WTC11 (cell line): ENCODE data around the gene MAGEA1. TPM values are rescaled to one million over a fixed set of nuclear protein-coding genes. Genes with fewer than 3 reads are reported as not detected.

ENCODE experiments used
- ATAC-seq: fragments of 200-7000 bp; cut with Tn5 transposase; 2 replicates; pipeline ENCODE4 v1.10.0; 2021; ENCODE audit warnings: mild to moderate bottlenecking, moderate library complexity
- CTCF ChIA-PET: fragments of 300-600 bp; sonication (Branson Sonifier 250); formaldehyde crosslinking; loops from one replicate; lab custom pipeline; 2021; ENCODE audit warnings: antibody characterized with exemption; lab: Charles Lee
- POLR2A ChIA-PET: fragments of 350-600 bp; sonication (Branson Sonifier 250); formaldehyde crosslinking; loops from one replicate; lab custom pipeline; 2021; ENCODE audit warnings: antibody characterized with exemption; lab: Charles Lee
- DNase-seq: peaks from one replicate; pipeline ENCODE4 v3.0.0; 2021; ENCODE audit warnings: low spot score
- H3K27ac Mint-ChIP-seq: 2 replicates; pipeline ENCODE4 v1.8.0; 2021; ENCODE audit warnings: mixed read lengths
- H3K27me3 Mint-ChIP-seq: 2 replicates; pipeline ENCODE4 v1.8.0; 2021; ENCODE audit warnings: low read depth, mild to moderate bottlenecking, moderate library complexity, mixed read lengths
- H3K36me3 Mint-ChIP-seq: 2 replicates; pipeline ENCODE4 v1.8.0; 2021; ENCODE audit warnings: mixed read lengths
- H3K4me1 Mint-ChIP-seq: 2 replicates; pipeline ENCODE4 v1.8.0; 2022; ENCODE audit warnings: mixed read lengths
- H3K4me3 Mint-ChIP-seq: 2 replicates; pipeline ENCODE4 v1.8.0; 2021; ENCODE audit warnings: mild to moderate bottlenecking, moderate library complexity, mixed read lengths
- H3K9me3 Mint-ChIP-seq: 2 replicates; pipeline ENCODE4 v1.8.0; 2021; ENCODE audit warnings: mixed read lengths
- CREB1 ChIP-seq: sonication (generic); formaldehyde crosslinking; IDR thresholded peaks from 2 replicates; pipeline ENCODE4 v1.8.0; 2023; ENCODE audit warnings: mild to moderate bottlenecking, missing genetic modification reagents
- E2F4 ChIP-seq: sonication (generic); formaldehyde crosslinking; IDR thresholded peaks from 2 replicates; pipeline ENCODE4 v1.8.1; 2022; ENCODE audit warnings: low read depth, mild to moderate bottlenecking, moderate library complexity, missing genetic modification reagents, borderline replicate concordance
- ESRRA ChIP-seq: sonication (generic); formaldehyde crosslinking; IDR thresholded peaks from 2 replicates; pipeline ENCODE4 v1.8.1; 2022; ENCODE audit warnings: mild to moderate bottlenecking, missing genetic modification reagents, borderline replicate concordance
- ETV6 ChIP-seq: sonication (generic); formaldehyde crosslinking; IDR thresholded peaks from 2 replicates; pipeline ENCODE4 v1.8.1; 2022; ENCODE audit warnings: mild to moderate bottlenecking, missing genetic modification reagents
- FOXJ3 ChIP-seq: sonication (generic); formaldehyde crosslinking; IDR thresholded peaks from 2 replicates; pipeline ENCODE4 v1.9.0; 2021; ENCODE audit warnings: missing genetic modification reagents, mild to moderate bottlenecking, borderline replicate concordance
- GABPB1 ChIP-seq: sonication (generic); formaldehyde crosslinking; IDR thresholded peaks from 2 replicates; pipeline ENCODE4 v1.8.1; 2023; ENCODE audit warnings: mild to moderate bottlenecking, missing genetic modification reagents
- GRHL2 ChIP-seq: fragments of 250-450 bp; sonication (Bioruptor Pico); IDR thresholded peaks from 2 replicates; pipeline ENCODE4 v1.8.0; 2022; ENCODE audit warnings: mild to moderate bottlenecking, moderate library complexity; ENCODE audit not compliant: insufficient replicate concordance, severe bottlenecking
- IRF2 ChIP-seq: sonication (generic); formaldehyde crosslinking; IDR thresholded peaks from 2 replicates; pipeline ENCODE4 v1.8.0; 2022; ENCODE audit warnings: low read depth, missing genetic modification reagents, borderline replicate concordance
- KAT7 ChIP-seq: sonication (generic); formaldehyde crosslinking; IDR thresholded peaks from 2 replicates; pipeline ENCODE4 v1.8.1; 2023; ENCODE audit warnings: missing genetic modification reagents, mild to moderate bottlenecking, borderline replicate concordance
- MAX ChIP-seq: sonication (generic); formaldehyde crosslinking; IDR thresholded peaks from 2 replicates; pipeline ENCODE4 v1.8.0; 2022; ENCODE audit warnings: mild to moderate bottlenecking, missing genetic modification reagents
- MYBL2 ChIP-seq: sonication (generic); formaldehyde crosslinking; IDR thresholded peaks from 2 replicates; pipeline ENCODE4 v1.8.1; 2023; ENCODE audit warnings: mild to moderate bottlenecking, moderate library complexity, missing genetic modification reagents
- NFATC4 ChIP-seq: fragments of 250-450 bp; sonication (Bioruptor Pico); IDR thresholded peaks from 2 replicates; pipeline ENCODE4 v1.9.0; 2021; ENCODE audit warnings: mild to moderate bottlenecking
- PRDM15 ChIP-seq: sonication (generic); formaldehyde crosslinking; IDR thresholded peaks from 2 replicates; pipeline ENCODE4 v1.8.0; 2022; ENCODE audit warnings: missing genetic modification reagents
- SMAD3 ChIP-seq: sonication (generic); formaldehyde crosslinking; IDR thresholded peaks from 2 replicates; pipeline ENCODE4 v1.8.0; 2022; ENCODE audit warnings: missing genetic modification reagents, mild to moderate bottlenecking, borderline replicate concordance
- SOX15 ChIP-seq: fragments of 250-450 bp; sonication (Bioruptor Pico); IDR thresholded peaks from 2 replicates; pipeline ENCODE4 v1.9.0; 2021; ENCODE audit warnings: mild to moderate bottlenecking
- STAT6 ChIP-seq: sonication (generic); formaldehyde crosslinking; conservative IDR thresholded peaks from 2 replicates; pipeline ENCODE4 v1.8.1; 2023; ENCODE audit warnings: mild to moderate bottlenecking, low read depth, missing genetic modification reagents, moderate library complexity
- TCF7 ChIP-seq: sonication (generic); formaldehyde crosslinking; IDR thresholded peaks from 2 replicates; pipeline ENCODE4 v1.8.0; 2022; ENCODE audit warnings: mild to moderate bottlenecking, low read depth, missing genetic modification reagents, moderate library complexity
- TEAD4 ChIP-seq: sonication (generic); formaldehyde crosslinking; IDR thresholded peaks from 2 replicates; pipeline ENCODE4 v1.8.0; 2022; ENCODE audit warnings: mild to moderate bottlenecking, missing genetic modification reagents
- TP53 ChIP-seq: sonication (generic); formaldehyde crosslinking; IDR thresholded peaks from 2 replicates; pipeline ENCODE4 v1.8.1; 2023; ENCODE audit warnings: mild to moderate bottlenecking, missing genetic modification reagents
- ZMAT4 ChIP-seq: fragments of 250-450 bp; sonication (Bioruptor Pico); IDR thresholded peaks from 2 replicates; pipeline ENCODE4 v1.9.0; 2021; ENCODE audit warnings: mild to moderate bottlenecking
- ZNF121 ChIP-seq: sonication (generic); formaldehyde crosslinking; IDR thresholded peaks from 2 replicates; pipeline ENCODE4 v1.8.0; 2023; ENCODE audit warnings: missing genetic modification reagents
- ZNF138 ChIP-seq: sonication (generic); formaldehyde crosslinking; conservative IDR thresholded peaks from 2 replicates; pipeline ENCODE4 v1.8.1; 2022; ENCODE audit warnings: mild to moderate bottlenecking, moderate library complexity, missing genetic modification reagents
- ZNF671 ChIP-seq: fragments of 250-450 bp; sonication (Bioruptor Pico); IDR thresholded peaks from 2 replicates; pipeline ENCODE4 v1.8.0; 2021; ENCODE audit warnings: mild to moderate bottlenecking
- ZSCAN18 ChIP-seq: fragments of 250-450 bp; sonication (Bioruptor Pico); IDR thresholded peaks from 2 replicates; pipeline ENCODE4 v2.1.2; 2022; ENCODE audit warnings: mild to moderate bottlenecking, moderate library complexity
- total RNA-seq: library from RNA; stranded (reverse); gene quantifications from 3 replicates; pipeline ENCODE4 v1.2.3, GENCODE V29; 2021

MAGEA1 gene
- total RNA-seq, 1 experiment from 2014 or later, result not detected

GRCh38 chrX:153181822-153182221 is 2.7 kb downstream of the MAGEA1 start:
- no peaks in the 10 kb centered on the region for H3K9me3 Mint-ChIP-seq
- POLR2A ChIA-PET, result no interaction called here
- no peak for DNase-seq

GRCh38 chrX:153184787-153185186 is 5.7 kb downstream of the MAGEA1 start:
- H3K4me1 Mint-ChIP-seq, result no peaks in the 10 kb centered on the region
- no peaks in the 10 kb centered on the region for H3K27me3 Mint-ChIP-seq
- H3K27ac Mint-ChIP-seq, result no peak overlapping the region
- H3K9me3 Mint-ChIP-seq, result no peaks in the 10 kb centered on the region
- H3K4me3 Mint-ChIP-seq, result no peak overlapping the region
- no peaks in the 10 kb centered on the region for H3K36me3 Mint-ChIP-seq
- no peak for TF ChIP-seq ZNF671 (CRISPR knock-in tag)
- TF ChIP-seq MAX (CRISPR knock-in tag), result no peak
- ChIA-PET CTCF (no interaction called here), POLR2A (no interaction called here)
- no peak for ATAC-seq
- no peak for DNase-seq

More at GRCh38 chrX:153181822-153182221, 2.7 kb downstream of the MAGEA1 start:
- CTCF ChIA-PET, result no interaction called here
- TF ChIP-seq ZNF121, result no peak
- no peak for TF ChIP-seq SOX15 (CRISPR knock-in tag)
- TF ChIP-seq TEAD4 (CRISPR knock-in tag), result no peak
- no peak for TF ChIP-seq SMAD3 (CRISPR knock-in tag)
- TF ChIP-seq NFATC4 (CRISPR knock-in tag), result no peak
- TF ChIP-seq CREB1 (CRISPR knock-in tag), result no peak
- TF ChIP-seq ZNF138 (CRISPR knock-in tag), result no peak
- no peak for TF ChIP-seq GABPB1 (CRISPR knock-in tag)
- no peak for TF ChIP-seq TCF7 (CRISPR knock-in tag)
- no peak for TF ChIP-seq ZMAT4
- TF ChIP-seq PRDM15 (CRISPR knock-in tag), result no peak
- no peak overlapping the region for H3K4me3 Mint-ChIP-seq
- H3K4me1 Mint-ChIP-seq, result no peaks in the 10 kb centered on the region
- ATAC-seq, result no peak
- H3K36me3 Mint-ChIP-seq, result no peaks in the 10 kb centered on the region
- H3K27me3 Mint-ChIP-seq, result no peaks in the 10 kb centered on the region
- H3K27ac Mint-ChIP-seq, result no peak overlapping the region

- CTCF ChIA-PET, result no interaction called here
- ATAC-seq, result no peak
- H3K9me3 Mint-ChIP-seq, result peaks cover 8% of the 10 kb centered on the region
- no peak for TF ChIP-seq ESRRA (CRISPR knock-in tag)
- TF ChIP-seq MYBL2 (CRISPR knock-in tag), result no peak
- TF ChIP-seq ZNF671 (CRISPR knock-in tag), result no peak
- TF ChIP-seq MAX (CRISPR knock-in tag), result no peak
- TF ChIP-seq ZNF121, result no peak
- TF ChIP-seq FOXJ3, result no peak
- TF ChIP-seq ZSCAN18 (CRISPR knock-in tag), result no peak
- TF ChIP-seq GRHL2 (CRISPR knock-in tag), result no peak
- no peak for TF ChIP-seq ETV6 (CRISPR knock-in tag)
- TF ChIP-seq TCF7 (CRISPR knock-in tag), result no peak
- no peak for TF ChIP-seq IRF2 (CRISPR knock-in tag)
- no peak for TF ChIP-seq KAT7
- no peak for TF ChIP-seq TP53 (CRISPR knock-in tag)
- TF ChIP-seq E2F4 (CRISPR knock-in tag), result no peak
- no peak for TF ChIP-seq STAT6 (CRISPR knock-in tag)
Observed at GRCh38 chrX:153190381-153190780, 11.3 kb downstream of the MAGEA1 start.

More at GRCh38 chrX:153190381-153190780, 11.3 kb downstream of the MAGEA1 start:
- Mint-ChIP-seq H3K4me1 (no peaks in the 10 kb centered on the region), H3K27ac (no peak overlapping the region), H3K36me3 (no peaks in the 10 kb centered on the region), H3K4me3 (no peak overlapping the region), H3K27me3 (peaks cover 4% of the 10 kb centered on the region)
- POLR2A ChIA-PET, result no interaction called here
- no peak for DNase-seq
